ENCODE measurements around the gene DDX42. TPM values are rescaled to one million over a fixed set of nuclear protein-coding genes. Genes with fewer than 3 reads are reported as not detected.

The DDX42 gene
- total and polyA plus RNA-seq, 7 donors: 46.3 to 91.0 (median 56.0) TPM

DNA sequence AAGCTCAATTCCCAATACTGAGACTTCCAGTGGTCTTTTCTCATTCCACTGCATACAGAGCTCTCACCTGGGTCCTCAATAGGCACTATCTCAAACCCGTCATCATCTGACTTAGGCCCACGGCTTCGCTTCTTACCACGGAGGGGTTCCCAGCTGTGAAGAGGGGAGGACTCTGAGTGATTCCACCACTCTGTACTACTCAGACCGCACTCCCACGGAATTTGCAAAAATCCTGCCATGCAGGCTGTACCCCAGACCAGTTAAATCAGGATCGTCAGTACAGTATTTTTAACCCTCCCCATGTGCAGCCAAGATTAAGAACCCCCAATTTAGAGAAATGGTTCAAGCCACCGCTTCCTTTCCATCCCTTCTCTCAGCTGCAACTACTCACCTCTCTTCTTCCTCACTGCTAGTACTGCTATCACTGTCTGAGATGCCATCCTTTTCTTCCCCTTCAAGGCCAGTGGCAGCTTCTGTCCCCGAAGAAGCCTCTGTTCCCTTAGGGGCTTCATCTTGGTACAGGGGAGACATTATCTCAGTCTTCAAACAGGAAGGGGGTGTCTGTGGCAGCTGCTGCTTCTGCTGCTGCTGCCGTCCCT, 47.1 kb downstream of the DDX42 start:
- peaks cover 25 to 100% of the 10 kb centered on the region in 2 donors for H3K36me3 ChIP-seq (ENCODE audit: insufficient read depth in 1 of 2, low read depth in 1 of 2)
- peak in 1 of 4 donors; percentile 1 for ATAC-seq
- no peak for DNase-seq
- TF ChIP-seq, protein P1, sequence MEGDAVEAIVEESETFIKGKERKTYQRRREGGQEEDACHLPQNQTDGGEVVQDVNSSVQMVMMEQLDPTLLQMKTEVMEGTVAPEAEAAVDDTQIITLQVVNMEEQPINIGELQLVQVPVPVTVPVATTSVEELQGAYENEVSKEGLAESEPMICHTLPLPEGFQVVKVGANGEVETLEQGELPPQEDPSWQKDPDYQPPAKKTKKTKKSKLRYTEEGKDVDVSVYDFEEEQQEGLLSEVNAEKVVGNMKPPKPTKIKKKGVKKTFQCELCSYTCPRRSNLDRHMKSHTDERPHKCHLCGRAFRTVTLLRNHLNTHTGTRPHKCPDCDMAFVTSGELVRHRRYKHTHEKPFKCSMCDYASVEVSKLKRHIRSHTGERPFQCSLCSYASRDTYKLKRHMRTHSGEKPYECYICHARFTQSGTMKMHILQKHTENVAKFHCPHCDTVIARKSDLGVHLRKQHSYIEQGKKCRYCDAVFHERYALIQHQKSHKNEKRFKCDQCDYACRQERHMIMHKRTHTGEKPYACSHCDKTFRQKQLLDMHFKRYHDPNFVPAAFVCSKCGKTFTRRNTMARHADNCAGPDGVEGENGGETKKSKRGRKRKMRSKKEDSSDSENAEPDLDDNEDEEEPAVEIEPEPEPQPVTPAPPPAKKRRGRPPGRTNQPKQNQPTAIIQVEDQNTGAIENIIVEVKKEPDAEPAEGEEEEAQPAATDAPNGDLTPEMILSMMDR (IDR thresholded peaks at IDR 0.05): no peak
- 76 to 83% (median 78%) methylated on average over 10 of the region's 10 CpGs for WGBS, 3 donors
- no peak overlapping the region for H3K27ac ChIP-seq
- H3K27me3 ChIP-seq (ENCODE audit: insufficient read depth in 3 of 3, low read length in 2 of 3): no peaks in the 10 kb centered on the region
- intact Hi-C loops (cut with DNase I): loop anchor here in 1 of 2 donors (5.0 kb wide), 1 partner anchor 44 kb away; no protein-coding TSS in a partner anchor
- H3K9me3 ChIP-seq: no peaks in the 10 kb centered on the region
- peaks cover 10% of the 10 kb centered on the region for H3K4me1 ChIP-seq
- no peak overlapping the region for H3K4me3 ChIP-seq

GRCh38 chr17:63821804-63822203, 47.8 kb downstream of the DDX42 start:
- no peaks in the 10 kb centered on the region for H3K27me3 ChIP-seq (ENCODE audit: insufficient read depth in 3 of 3, low read length in 2 of 3)
- peaks cover 13% of the 10 kb centered on the region for H3K4me1 ChIP-seq
- no peak for DNase-seq
- TF ChIP-seq, protein P1 (IDR thresholded peaks at IDR 0.05): no peak
- peak overlapping the region; percentile 39 for H3K27ac ChIP-seq
- intact Hi-C loops (cut with DNase I): loop anchor here in 1 of 2 donors (5.0 kb wide), 1 partner anchor 45 kb away; no protein-coding TSS in a partner anchor
- H3K9me3 ChIP-seq: no peaks in the 10 kb centered on the region
- peak; percentile 26 to 70 (median 66) for ATAC-seq
- 39 to 64% (median 44%) methylated on average over 6 of the region's 6 CpGs for WGBS, 3 donors
- H3K4me3 ChIP-seq: no peak overlapping the region
- peaks cover 24 to 93% of the 10 kb centered on the region in 2 donors for H3K36me3 ChIP-seq (ENCODE audit: insufficient read depth in 1 of 2, low read depth in 1 of 2)

DNA sequence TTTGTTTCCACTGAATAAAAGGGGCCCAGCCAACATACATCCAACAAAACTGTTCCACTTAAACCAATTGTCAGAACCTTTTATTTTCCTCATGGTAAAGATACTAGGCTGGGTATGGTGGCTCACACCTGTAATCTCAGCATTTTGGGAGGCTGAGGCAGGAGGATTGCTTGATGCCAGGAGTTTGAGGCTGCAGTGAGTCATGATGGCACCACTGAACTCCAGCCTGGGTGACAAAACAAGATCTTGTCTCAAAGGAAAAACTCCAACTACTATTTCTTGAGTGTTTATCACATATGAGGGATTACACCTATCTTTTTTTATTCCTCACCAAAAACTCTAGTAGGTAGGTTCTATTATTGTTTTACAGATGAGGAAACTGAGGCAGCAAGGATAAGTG, 48.6 kb downstream of the DDX42 start:
- H3K4me3 ChIP-seq: no peak overlapping the region
- TF ChIP-seq, protein P1 (IDR thresholded peaks at IDR 0.05): no peak
- H3K9me3 ChIP-seq: no peaks in the 10 kb centered on the region
- no peaks in the 10 kb centered on the region for H3K27me3 ChIP-seq (ENCODE audit: insufficient read depth in 3 of 3, low read length in 2 of 3)
- DNase-seq: no peak
- peaks cover 13% of the 10 kb centered on the region for H3K4me1 ChIP-seq
- peaks cover 21 to 86% of the 10 kb centered on the region in 2 donors for H3K36me3 ChIP-seq (ENCODE audit: insufficient read depth in 1 of 2, low read depth in 1 of 2)
- intact Hi-C loops (cut with DNase I): loop anchor here in 1 of 2 donors (5.0 kb wide), 1 partner anchor 45 kb away; no protein-coding TSS in a partner anchor
- peak overlapping the region; percentile 39 for H3K27ac ChIP-seq
- no peak for ATAC-seq

DNA sequence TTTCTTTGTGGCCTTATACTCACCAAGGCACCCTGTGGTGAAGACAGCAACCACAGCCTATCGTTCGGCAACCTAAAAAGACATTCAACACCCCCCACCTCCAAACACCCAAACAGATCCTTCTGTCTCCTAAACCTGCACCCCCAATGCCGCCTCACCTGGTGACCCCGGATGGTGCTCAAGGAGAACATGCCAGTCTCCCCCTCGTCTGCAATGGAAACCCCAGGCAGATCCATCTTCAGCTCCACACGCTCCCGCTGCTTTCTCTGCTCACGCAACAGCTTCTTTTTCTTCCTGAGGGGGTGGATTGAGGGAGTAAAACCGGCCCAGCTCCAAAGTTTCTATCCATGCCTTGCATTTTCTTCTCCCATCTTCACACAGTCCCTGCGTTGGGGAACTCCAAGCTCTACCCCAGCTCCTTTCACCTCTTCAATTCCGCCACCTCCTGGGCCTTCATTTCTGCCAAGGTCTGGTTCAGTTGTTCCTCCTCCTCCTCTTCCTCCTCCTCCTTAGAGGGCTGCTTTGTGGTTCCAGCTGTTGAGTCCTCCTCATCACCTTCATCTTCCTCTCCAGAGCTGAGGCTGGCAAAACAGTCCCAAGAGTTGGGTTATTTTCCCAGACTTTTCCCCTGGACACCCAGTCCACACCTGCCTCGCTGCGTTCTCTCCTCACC, 49.8 kb downstream of the DDX42 start:
- 88 to 92% (median 91%) methylated on average over 13 of the region's 13 CpGs for WGBS, 3 donors
- TF ChIP-seq, protein P1 (IDR thresholded peaks at IDR 0.05): no peak
- no peaks in the 10 kb centered on the region for H3K27me3 ChIP-seq (ENCODE audit: insufficient read depth in 3 of 3, low read length in 2 of 3)
- no peak for DNase-seq
- peaks cover 15 to 79% of the 10 kb centered on the region in 2 donors for H3K36me3 ChIP-seq (ENCODE audit: insufficient read depth in 1 of 2, low read depth in 1 of 2)
- H3K27ac ChIP-seq: no peak overlapping the region
- no peaks in the 10 kb centered on the region for H3K9me3 ChIP-seq
- intact Hi-C loops (cut with DNase I): loop anchor here in 1 of 2 donors (5.0 kb wide), 1 partner anchor 46 kb away; no protein-coding TSS in a partner anchor
- no peak for ATAC-seq
- H3K4me3 ChIP-seq: no peak overlapping the region
- peaks cover 21% of the 10 kb centered on the region for H3K4me1 ChIP-seq

Measured in psoas muscle (tissue), 8 donors.